ENCODE measurements around the gene TOP3A.

Gene TOP3A, protein sequence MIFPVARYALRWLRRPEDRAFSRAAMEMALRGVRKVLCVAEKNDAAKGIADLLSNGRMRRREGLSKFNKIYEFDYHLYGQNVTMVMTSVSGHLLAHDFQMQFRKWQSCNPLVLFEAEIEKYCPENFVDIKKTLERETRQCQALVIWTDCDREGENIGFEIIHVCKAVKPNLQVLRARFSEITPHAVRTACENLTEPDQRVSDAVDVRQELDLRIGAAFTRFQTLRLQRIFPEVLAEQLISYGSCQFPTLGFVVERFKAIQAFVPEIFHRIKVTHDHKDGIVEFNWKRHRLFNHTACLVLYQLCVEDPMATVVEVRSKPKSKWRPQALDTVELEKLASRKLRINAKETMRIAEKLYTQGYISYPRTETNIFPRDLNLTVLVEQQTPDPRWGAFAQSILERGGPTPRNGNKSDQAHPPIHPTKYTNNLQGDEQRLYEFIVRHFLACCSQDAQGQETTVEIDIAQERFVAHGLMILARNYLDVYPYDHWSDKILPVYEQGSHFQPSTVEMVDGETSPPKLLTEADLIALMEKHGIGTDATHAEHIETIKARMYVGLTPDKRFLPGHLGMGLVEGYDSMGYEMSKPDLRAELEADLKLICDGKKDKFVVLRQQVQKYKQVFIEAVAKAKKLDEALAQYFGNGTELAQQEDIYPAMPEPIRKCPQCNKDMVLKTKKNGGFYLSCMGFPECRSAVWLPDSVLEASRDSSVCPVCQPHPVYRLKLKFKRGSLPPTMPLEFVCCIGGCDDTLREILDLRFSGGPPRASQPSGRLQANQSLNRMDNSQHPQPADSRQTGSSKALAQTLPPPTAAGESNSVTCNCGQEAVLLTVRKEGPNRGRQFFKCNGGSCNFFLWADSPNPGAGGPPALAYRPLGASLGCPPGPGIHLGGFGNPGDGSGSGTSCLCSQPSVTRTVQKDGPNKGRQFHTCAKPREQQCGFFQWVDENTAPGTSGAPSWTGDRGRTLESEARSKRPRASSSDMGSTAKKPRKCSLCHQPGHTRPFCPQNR

DNA sequence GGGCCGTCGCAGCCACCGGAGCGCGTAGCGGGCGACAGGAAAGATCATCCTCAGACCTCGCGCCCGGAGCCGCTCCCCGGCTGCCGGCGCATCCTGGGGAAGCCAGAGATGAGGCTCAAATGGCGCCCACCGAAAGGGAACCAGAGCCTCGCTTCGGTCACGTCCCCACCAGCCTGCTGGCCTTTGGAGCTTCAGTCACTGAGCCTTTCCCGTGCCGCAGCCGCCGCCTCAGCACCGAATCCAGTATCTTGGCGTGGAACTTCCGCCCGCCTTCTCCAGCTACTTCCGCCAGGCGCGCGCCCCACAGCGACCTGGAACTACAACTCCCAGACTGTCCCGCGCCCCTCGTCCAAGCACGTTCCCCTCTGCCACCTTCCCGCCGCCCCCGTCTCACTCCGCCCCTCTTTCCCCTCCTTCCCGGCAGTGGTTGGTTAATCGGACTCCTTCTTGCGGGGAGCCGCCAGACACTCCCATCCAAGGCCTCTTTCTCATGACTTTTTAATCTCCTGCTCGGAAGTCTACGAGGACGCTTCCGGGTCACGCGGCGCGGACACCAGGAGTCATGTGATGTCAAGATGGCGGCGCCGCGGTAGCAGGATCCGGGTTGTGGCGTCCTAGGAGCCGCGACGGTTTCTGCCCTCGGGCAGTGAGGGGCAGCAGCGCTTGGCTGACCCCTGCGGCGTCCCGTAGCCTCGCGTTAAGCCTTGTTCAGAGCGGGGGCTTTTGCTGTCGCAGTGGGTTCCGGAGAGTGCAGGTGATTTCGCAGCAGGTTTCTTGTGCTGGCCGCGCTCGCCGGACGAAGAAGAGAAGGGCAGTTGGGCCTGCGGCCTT lies at the start of gene TOP3A, which contains the start of gene SMCR8:
TSS of gene TOP3A (minus strand) at position 264 of the 831 bp plus-strand sequence. CDS start at position 48, 216 bp downstream.
TSS of gene SMCR8 (plus strand) at position 563 of the 831 bp plus-strand sequence. CDS start 497 bp downstream, outside the sequence.
- peak; percentile 94 for ATAC-seq (ENCODE audit: low read depth)

DNA sequence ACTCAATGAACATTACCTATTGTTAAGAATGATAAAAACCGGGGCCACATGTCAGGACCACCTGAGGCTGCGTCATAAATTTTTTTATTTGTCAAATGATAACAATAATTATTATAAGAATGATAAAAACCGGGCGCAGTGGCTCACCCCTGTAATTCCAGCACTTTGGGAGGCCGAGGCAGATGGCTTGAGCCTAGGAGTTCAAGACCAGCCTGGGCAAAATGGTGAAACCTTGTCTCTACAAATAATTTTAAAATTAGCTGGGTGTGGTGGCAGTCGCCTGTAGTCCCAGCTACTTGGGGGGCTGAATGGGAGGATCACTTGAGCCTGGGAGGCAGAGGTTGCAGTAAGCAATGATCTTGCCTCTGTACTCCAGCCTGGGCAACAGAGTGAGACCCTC lies 49.4 kb upstream of the TOP3A start:
- no peak overlapping the region for H3K4me3 ChIP-seq (ENCODE audit: severe bottlenecking)
- TF ChIP-seq, protein P1, sequence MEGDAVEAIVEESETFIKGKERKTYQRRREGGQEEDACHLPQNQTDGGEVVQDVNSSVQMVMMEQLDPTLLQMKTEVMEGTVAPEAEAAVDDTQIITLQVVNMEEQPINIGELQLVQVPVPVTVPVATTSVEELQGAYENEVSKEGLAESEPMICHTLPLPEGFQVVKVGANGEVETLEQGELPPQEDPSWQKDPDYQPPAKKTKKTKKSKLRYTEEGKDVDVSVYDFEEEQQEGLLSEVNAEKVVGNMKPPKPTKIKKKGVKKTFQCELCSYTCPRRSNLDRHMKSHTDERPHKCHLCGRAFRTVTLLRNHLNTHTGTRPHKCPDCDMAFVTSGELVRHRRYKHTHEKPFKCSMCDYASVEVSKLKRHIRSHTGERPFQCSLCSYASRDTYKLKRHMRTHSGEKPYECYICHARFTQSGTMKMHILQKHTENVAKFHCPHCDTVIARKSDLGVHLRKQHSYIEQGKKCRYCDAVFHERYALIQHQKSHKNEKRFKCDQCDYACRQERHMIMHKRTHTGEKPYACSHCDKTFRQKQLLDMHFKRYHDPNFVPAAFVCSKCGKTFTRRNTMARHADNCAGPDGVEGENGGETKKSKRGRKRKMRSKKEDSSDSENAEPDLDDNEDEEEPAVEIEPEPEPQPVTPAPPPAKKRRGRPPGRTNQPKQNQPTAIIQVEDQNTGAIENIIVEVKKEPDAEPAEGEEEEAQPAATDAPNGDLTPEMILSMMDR (IDR thresholded peaks at IDR 0.05; ENCODE audit: poor library complexity, severe bottlenecking): no peak
- H3K27me3 ChIP-seq (ENCODE audit: insufficient read depth, poor library complexity, severe bottlenecking): no peaks in the 10 kb centered on the region
- no peaks in the 10 kb centered on the region for H3K9me3 ChIP-seq (ENCODE audit: severe bottlenecking)
- no peak for ATAC-seq (ENCODE audit: low read depth)
- no peak overlapping the region for H3K27ac ChIP-seq (ENCODE audit: poor library complexity, severe bottlenecking)
- no peak for DNase-seq (ENCODE audit: low spot score)
- H3K36me3 ChIP-seq (ENCODE audit: low read depth): peaks cover 6% of the 10 kb centered on the region; the same call in 1 of the 2 replicates
- H3K4me1 ChIP-seq (ENCODE audit: insufficient read depth, poor library complexity, severe bottlenecking): no peaks in the 10 kb centered on the region

More for the DNA sequence above, at the start of gene TOP3A, which contains the start of gene SMCR8:
- Histone ChIP-seq H3K27me3 (ENCODE audit: insufficient read depth, poor library complexity, severe bottlenecking) (no peaks in the 10 kb centered on the region), H3K36me3 (ENCODE audit: low read depth) (peaks cover 65% of the 10 kb centered on the region), H3K9me3 (ENCODE audit: severe bottlenecking) (no peaks in the 10 kb centered on the region), H3K27ac (ENCODE audit: poor library complexity, severe bottlenecking) (peak within 1 kb of the TSS; percentile 52), H3K4me1 (ENCODE audit: insufficient read depth, poor library complexity, severe bottlenecking) (peaks cover 14% of the 10 kb centered on the region), H3K4me3 (ENCODE audit: severe bottlenecking) (peak within 1 kb of the TSS; percentile 64)
- peak; percentile 99 for DNase-seq (ENCODE audit: low spot score)
- TF ChIP-seq, protein P1 (IDR thresholded peaks at IDR 0.05; ENCODE audit: poor library complexity, severe bottlenecking): no peak

DNA sequence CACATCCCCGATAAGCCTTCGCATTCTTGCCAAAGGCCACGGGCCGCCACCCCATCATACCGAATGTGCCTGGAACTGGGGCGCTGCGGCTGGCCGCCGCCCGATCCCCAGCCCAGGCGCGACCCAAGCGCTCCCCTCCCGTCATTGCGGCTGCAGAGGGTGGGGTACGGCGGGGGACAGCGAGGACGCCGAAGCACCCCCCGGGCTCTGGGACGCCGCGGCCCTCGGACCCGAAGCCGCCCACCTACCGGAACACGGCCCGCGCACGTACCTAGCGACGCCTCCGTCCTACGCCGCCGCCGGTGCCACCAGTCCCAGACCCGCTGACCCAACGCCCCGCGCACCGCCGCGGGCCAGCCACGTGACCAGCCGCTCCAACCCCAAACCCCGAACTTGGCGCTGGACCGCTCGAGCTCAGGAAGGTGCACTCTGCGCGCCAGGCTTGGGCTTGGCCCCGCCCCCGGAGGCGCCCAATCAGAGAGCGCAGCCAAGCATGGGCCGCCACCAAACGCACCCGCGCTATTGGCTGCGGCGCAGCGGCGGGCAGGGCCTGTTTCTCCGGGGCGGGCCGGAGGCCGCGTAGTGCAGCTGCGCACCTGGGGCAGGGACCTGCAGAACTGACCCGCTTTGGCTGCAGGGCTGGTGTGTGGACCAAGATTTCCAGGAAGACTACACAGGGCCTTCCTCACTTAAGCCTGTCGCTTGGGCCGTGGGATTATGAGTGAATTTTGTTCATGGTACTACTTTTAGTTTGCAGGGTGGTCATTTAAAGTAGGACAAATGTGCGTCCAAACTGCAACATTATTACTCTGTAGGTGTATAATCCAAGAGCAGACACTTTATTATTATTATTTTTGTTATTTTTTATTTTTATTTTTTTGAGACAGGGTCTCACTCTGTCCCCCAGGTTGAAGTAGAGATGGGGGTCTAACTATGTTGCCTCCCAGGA lies 48.6 kb upstream of the TOP3A start, which contains the start of gene SHMT1:
TSS of gene SHMT1 (minus strand) at position 450 of the 949 bp plus-strand sequence. CDS start 7,569 bp downstream, outside the sequence.
- Histone ChIP-seq H3K27ac (ENCODE audit: poor library complexity, severe bottlenecking) (peak within 1 kb of the TSS; percentile 43), H3K4me1 (ENCODE audit: insufficient read depth, poor library complexity, severe bottlenecking) (no peaks in the 10 kb centered on the region), H3K9me3 (ENCODE audit: severe bottlenecking) (no peaks in the 10 kb centered on the region), H3K27me3 (ENCODE audit: insufficient read depth, poor library complexity, severe bottlenecking) (no peaks in the 10 kb centered on the region), H3K4me3 (ENCODE audit: severe bottlenecking) (peak within 1 kb of the TSS; percentile 66), H3K36me3 (ENCODE audit: low read depth) (peaks cover 12% of the 10 kb centered on the region)
- ATAC-seq (ENCODE audit: low read depth) (peak; percentile 99), DNase-seq (ENCODE audit: low spot score) (peak; percentile 92)
- TF ChIP-seq, protein P1 (IDR thresholded peaks at IDR 0.05; ENCODE audit: poor library complexity, severe bottlenecking): no peak

DNA sequence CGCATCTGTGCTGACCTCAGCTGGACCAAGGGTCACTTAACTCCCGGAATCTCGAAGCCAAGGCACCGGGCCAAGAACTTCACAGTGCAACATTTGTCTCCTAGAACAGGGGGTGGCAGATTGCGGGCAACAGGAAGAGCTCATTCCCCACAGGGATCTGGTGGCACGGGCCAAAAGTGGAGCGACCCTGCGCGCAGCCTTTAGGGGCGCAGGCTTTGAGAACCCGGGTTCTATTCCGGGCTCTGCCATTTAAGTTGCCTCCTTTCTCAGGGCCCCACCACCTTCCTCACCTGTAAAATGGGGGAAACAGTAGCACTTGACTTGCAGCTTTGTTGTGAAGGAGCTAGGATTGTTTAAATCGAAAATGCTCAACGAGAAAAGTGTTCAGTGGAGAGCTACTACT lies 47.9 kb upstream of the TOP3A start:
- no peak for DNase-seq (ENCODE audit: low spot score)
- no peaks in the 10 kb centered on the region for H3K27me3 ChIP-seq (ENCODE audit: insufficient read depth, poor library complexity, severe bottlenecking)
- peak overlapping the region; percentile 43 for H3K27ac ChIP-seq (ENCODE audit: poor library complexity, severe bottlenecking)
- no peaks in the 10 kb centered on the region for H3K4me1 ChIP-seq (ENCODE audit: insufficient read depth, poor library complexity, severe bottlenecking)
- H3K36me3 ChIP-seq (ENCODE audit: low read depth): peaks cover 12% of the 10 kb centered on the region
- ATAC-seq (ENCODE audit: low read depth): no peak
- peak overlapping the region; percentile 66 for H3K4me3 ChIP-seq (ENCODE audit: severe bottlenecking)
- TF ChIP-seq, protein P1 (IDR thresholded peaks at IDR 0.05; ENCODE audit: poor library complexity, severe bottlenecking): no peak
- H3K9me3 ChIP-seq (ENCODE audit: severe bottlenecking): no peaks in the 10 kb centered on the region

All from RWPE2 (cell line).